Nephron (organoid): ENCODE results near the gene ADARB2.

ENCODE experiments used
- H3K27ac Mint-ChIP-seq, 3 experiments: 2 replicates each; pipeline ENCODE4 v1.8.0; 2020; ENCODE audit warnings: mixed read lengths in 3 of 3, mild to moderate bottlenecking in 2 of 3, moderate library complexity in 1 of 3
- H3K27me3 Mint-ChIP-seq: 2 replicates; pipeline ENCODE4 v1.8.0; 2021; ENCODE audit warnings: low read depth, mild to moderate bottlenecking, moderate library complexity, mixed read lengths
- H3K36me3 Mint-ChIP-seq: 2 replicates; pipeline ENCODE4 v1.8.0; 2020; ENCODE audit warnings: low read depth, mixed read lengths
- H3K4me1 Mint-ChIP-seq: 2 replicates; pipeline ENCODE4 v1.8.0; 2020; ENCODE audit warnings: mixed read lengths
- H3K4me3 Mint-ChIP-seq, 3 experiments: 2 replicates each; pipeline ENCODE4 v1.8.0; 2020; ENCODE audit warnings: mild to moderate bottlenecking in 3 of 3, mixed read lengths in 3 of 3, moderate library complexity in 2 of 3
- H3K9me3 Mint-ChIP-seq: 2 replicates; pipeline ENCODE4 v1.8.0; 2020; ENCODE audit warnings: mixed read lengths
- CTCF ChIP-seq, 3 experiments: fragments of 200-600 bp; sonication (generic); IDR thresholded peaks; one replicate each; pipeline ENCODE4 v1.5.0; 2021; ENCODE audit warnings: antibody characterized with exemption in 3 of 3; ENCODE audit not compliant: unreplicated experiment in 3 of 3

Gene ADARB2

GRCh38 chr10:1572519-1573333, 164.6 kb downstream of the ADARB2 start:
- no peak for TF ChIP-seq CTCF (IDR thresholded peaks at IDR 0.05; ENCODE audit: unreplicated experiment in 3 of 3)
- Mint-ChIP-seq H3K27me3 (peaks cover 30% of the 10 kb centered on the region), H3K9me3 (no peaks in the 10 kb centered on the region), H3K36me3 (no peaks in the 10 kb centered on the region), H3K4me3 (no peak overlapping the region), H3K27ac (no peak overlapping the region), H3K4me1 (peaks cover 9% of the 10 kb centered on the region)

- TF ChIP-seq CTCF (IDR thresholded peaks at IDR 0.05; ENCODE audit: unreplicated experiment in 3 of 3), result no peak
- Mint-ChIP-seq H3K4me3 (peak overlapping the region in 1 of 3 experiments; percentile 24), H3K9me3 (no peaks in the 10 kb centered on the region), H3K27ac (no peak overlapping the region), H3K4me1 (peaks cover 9% of the 10 kb centered on the region), H3K36me3 (no peaks in the 10 kb centered on the region), H3K27me3 (peaks cover 30% of the 10 kb centered on the region)
Observed at GRCh38 chr10:1571587-1572237, 165.6 kb downstream of the ADARB2 start.

- Mint-ChIP-seq H3K27me3 (peaks cover 33% of the 10 kb centered on the region), H3K4me1 (peaks cover 9% of the 10 kb centered on the region), H3K9me3 (no peaks in the 10 kb centered on the region), H3K4me3 (no peak overlapping the region), H3K27ac (no peak overlapping the region), H3K36me3 (no peaks in the 10 kb centered on the region)
- no peak for TF ChIP-seq CTCF (IDR thresholded peaks at IDR 0.05; ENCODE audit: unreplicated experiment in 3 of 3)
Observed at GRCh38 chr10:1570416-1571051, 166.8 kb downstream of the ADARB2 start.

GRCh38 chr10:1569208-1569607, 168.1 kb downstream of the ADARB2 start:
- H3K4me3 Mint-ChIP-seq, result no peak overlapping the region
- TF ChIP-seq CTCF (IDR thresholded peaks at IDR 0.05; ENCODE audit: unreplicated experiment in 3 of 3), result no peak
- H3K36me3 Mint-ChIP-seq, result no peaks in the 10 kb centered on the region
- peaks cover 3% of the 10 kb centered on the region for H3K9me3 Mint-ChIP-seq
- H3K27me3 Mint-ChIP-seq, result peaks cover 33% of the 10 kb centered on the region
- H3K27ac Mint-ChIP-seq, result no peak overlapping the region
- peaks cover 9% of the 10 kb centered on the region for H3K4me1 Mint-ChIP-seq

- Mint-ChIP-seq H3K9me3 (peaks cover 3% of the 10 kb centered on the region), H3K4me3 (no peak overlapping the region), H3K36me3 (no peaks in the 10 kb centered on the region), H3K27ac (no peak overlapping the region), H3K4me1 (peaks cover 9% of the 10 kb centered on the region), H3K27me3 (peaks cover 32% of the 10 kb centered on the region)
- TF ChIP-seq CTCF (IDR thresholded peaks at IDR 0.05; ENCODE audit: unreplicated experiment in 3 of 3), result no peak
Observed at GRCh38 chr10:1567742-1568495, 169.4 kb downstream of the ADARB2 start.
